GM12878 (cell line): Measurements from ENCODE around the gene KCNC2. TPM values are rescaled to one million over a fixed set of nuclear protein-coding genes. Genes with fewer than 3 reads are reported as not detected.
A peak's percentile ranks its signal among the peaks of the same experiment; 100 is the strongest.

ENCODE experiments used
- ATAC-seq: fragments of 200-7000 bp; cut with Tn5 transposase; 3 replicates; pipeline ENCODE4 v1.9.1; 2020; ENCODE audit warnings: mild to moderate bottlenecking, moderate library complexity
- BruUV-seq: library from RNA; stranded (reverse); fragments of 400-500 nt; replicated peaks from 2 replicates; lab custom pipeline; 2021; lab: Mats Ljungman, UMichigan
- CTCF ChIA-PET: fragments of 300-600 bp; sonication (Branson Sonifier 250); formaldehyde crosslinking; extraction: SDS; loops from one replicate; lab custom pipeline; 2021; ENCODE audit warnings: inconsistent platforms; lab: Yijun Ruan, JAX
- POLR2A ChIA-PET: fragments of 350-600 bp; formaldehyde crosslinking; extraction: SDS; loops from one replicate; lab custom pipeline; 2021; ENCODE audit warnings: inconsistent platforms; lab: Charles Lee
- RAD21 ChIA-PET: fragments of 300-600 bp; sonication (Branson Sonifier 250); formaldehyde crosslinking; loops from one replicate; lab custom pipeline; 2023; ENCODE audit warnings: antibody characterized with exemption; ENCODE audit not compliant: unreplicated experiment; lab: Charles Lee
- SMC1A ChIA-PET: fragments of 300-600 bp; sonication (Branson Sonifier 250); formaldehyde crosslinking; loops from one replicate; lab custom pipeline; 2023; ENCODE audit not compliant: unreplicated experiment, uncharacterized antibody; lab: Charles Lee
- DNase-seq: peaks from one replicate; pipeline ENCODE4 v3.0.0-alpha.2; 2011; ENCODE audit warnings: low read depth, low spot score
- FAIRE-seq: peaks from 3 replicates; lab custom pipeline; 2011; peaks lifted over from hg19 to GRCh38; lab: Jason Lieb, UNC
- H2AFZ ChIP-seq: 2 replicates; pipeline ENCODE4 v1.6.0; 2011; ENCODE audit warnings: low read depth, low read length, control low read depth; ENCODE audit not compliant: control insufficient read depth
- H3K27ac ChIP-seq: 2 replicates; pipeline ENCODE4 v1.5.1; 2011; ENCODE audit warnings: control low read depth; ENCODE audit not compliant: control insufficient read depth, insufficient read depth
- H3K27me3 ChIP-seq, 2 experiments: replicated peaks in 1 of 2; 2 replicates each; pipeline versions ENCODE4 v1.6.0 to v1.6.1; 2011; ENCODE audit warnings: low read length in 1 of 2; ENCODE audit not compliant: control insufficient read depth in 2 of 2, insufficient read depth in 2 of 2
- H3K36me3 ChIP-seq, 2 experiments: 2 replicates each; pipeline ENCODE4 v1.5.1; 2011; ENCODE audit warnings: low read length in 1 of 2; ENCODE audit not compliant: control insufficient read depth in 2 of 2, insufficient read depth in 2 of 2
- H3K4me1 ChIP-seq: 2 replicates; pipeline ENCODE4 v1.6.1; 2011; ENCODE audit warnings: mild to moderate bottlenecking, low read length, moderate library complexity, mixed read lengths; ENCODE audit not compliant: control insufficient read depth, insufficient read depth
- H3K4me2 ChIP-seq: 2 replicates; pipeline ENCODE4 v1.6.0; 2011; ENCODE audit warnings: control low read depth; ENCODE audit not compliant: control insufficient read depth, insufficient read depth
- H3K4me3 ChIP-seq: fragments of 200-600 bp; sonication (generic); 2 replicates; pipeline ENCODE4 v1.5.1; 2016
- H3K79me2 ChIP-seq: 2 replicates; pipeline ENCODE4 v1.6.0; 2011; ENCODE audit warnings: low read length; ENCODE audit not compliant: control insufficient read depth, insufficient read depth
- H3K9ac ChIP-seq: 2 replicates; pipeline ENCODE4 v1.8.0; 2011; ENCODE audit warnings: low read length, control low read depth, mixed read lengths; ENCODE audit not compliant: control insufficient read depth, insufficient read depth
- H3K9me3 ChIP-seq: replicated peaks from 3 replicates; pipeline ENCODE4 v1.5.1; 2011; ENCODE audit warnings: mild to moderate bottlenecking, low read length; ENCODE audit not compliant: control insufficient read depth, insufficient read depth
- H4K20me1 ChIP-seq: 2 replicates; pipeline ENCODE4 v1.6.0; 2011; ENCODE audit not compliant: control insufficient read depth, insufficient read depth
- ATF7 ChIP-seq: fragments of 450-650 bp; IDR thresholded peaks from 2 replicates; pipeline ENCODE4 v1.6.1; 2016; ENCODE audit warnings: low read depth, mild to moderate bottlenecking
- CBFB ChIP-seq: IDR thresholded peaks from 2 replicates; pipeline ENCODE4 v1.6.1; 2016; ENCODE audit warnings: antibody characterized with exemption, low read depth
- CREB1 ChIP-seq: IDR thresholded peaks from 2 replicates; pipeline ENCODE4 v1.6.1; 2012; ENCODE audit warnings: low read depth, mild to moderate bottlenecking, inconsistent platforms
- EZH2 ChIP-seq: IDR thresholded peaks from 2 replicates; pipeline ENCODE4 v1.6.1; 2012; ENCODE audit warnings: low read depth, mild to moderate bottlenecking, control low read depth, inconsistent platforms, low read length, borderline replicate concordance; ENCODE audit not compliant: control insufficient read depth
- HDAC6 ChIP-seq: fragments of 200-600 bp; sonication (generic); IDR thresholded peaks from one replicate; pipeline ENCODE4 v1.8.0; 2017; ENCODE audit warnings: antibody characterized with exemption; ENCODE audit not compliant: unreplicated experiment
- KAT2A ChIP-seq: conservative IDR thresholded peaks from 2 replicates; pipeline ENCODE4 v1.6.1; 2011; ENCODE audit warnings: low read depth, low read length; ENCODE audit not compliant: control insufficient read depth
- MEF2B ChIP-seq: fragments of 450-650 bp; IDR thresholded peaks from 2 replicates; pipeline ENCODE4 v1.6.1; 2018; ENCODE audit warnings: mild to moderate bottlenecking, moderate library complexity; ENCODE audit not compliant: partially characterized antibody, poor library complexity, severe bottlenecking
- MTA3 ChIP-seq: IDR thresholded peaks from 2 replicates; pipeline ENCODE4 v1.6.1; 2012; ENCODE audit warnings: low read length, inconsistent platforms, borderline replicate concordance
- MXI1 ChIP-seq: fragments of 150-350 bp; IDR thresholded peaks from 2 replicates; pipeline ENCODE4 v1.6.1; 2011; ENCODE audit warnings: low read depth, mild to moderate bottlenecking, inconsistent platforms, low read length, improper control_type of control experiment
- MYC ChIP-seq: IDR thresholded peaks from 2 replicates; pipeline ENCODE4 v1.6.1; 2011; ENCODE audit warnings: mild to moderate bottlenecking, low read length, moderate library complexity, inconsistent platforms; ENCODE audit not compliant: insufficient read depth, insufficient replicate concordance, insufficient read length, severe bottlenecking
- NFIC ChIP-seq: IDR thresholded peaks from 2 replicates; pipeline ENCODE4 v1.6.1; 2012; ENCODE audit warnings: low read depth, mild to moderate bottlenecking, inconsistent platforms, low read length, moderate library complexity
- RFX5 ChIP-seq: IDR thresholded peaks from 2 replicates; pipeline ENCODE4 v1.6.1; 2011; ENCODE audit warnings: low read depth, low read length, improper control_type of control experiment
- RUNX3 ChIP-seq: IDR thresholded peaks from 2 replicates; pipeline ENCODE4 v1.6.1; 2012; ENCODE audit warnings: low read length, inconsistent platforms
- SKIL ChIP-seq: fragments of 450-650 bp; IDR thresholded peaks from 2 replicates; pipeline ENCODE4 v1.6.1; 2017; ENCODE audit warnings: mild to moderate bottlenecking, low read depth, inconsistent platforms; ENCODE audit not compliant: poor library complexity, severe bottlenecking
- SP1 ChIP-seq: IDR thresholded peaks from one replicate; pipeline ENCODE4 v1.6.1; 2011; ENCODE audit warnings: low read depth, low read length
- TAF1 ChIP-seq: IDR thresholded peaks from 2 replicates; pipeline ENCODE4 v1.6.1; 2011; ENCODE audit warnings: mild to moderate bottlenecking, low read depth, low read length, borderline replicate concordance
- YY1 ChIP-seq: IDR thresholded peaks from 2 replicates; pipeline ENCODE4 v1.6.1; 2011; ENCODE audit warnings: low read depth, mild to moderate bottlenecking, low read length
- ZBTB33 ChIP-seq: fragments of 450-650 bp; IDR thresholded peaks from 2 replicates; pipeline ENCODE4 v1.6.1; 2017; ENCODE audit warnings: mild to moderate bottlenecking
- ZBTB4 ChIP-seq: fragments of 450-650 bp; formaldehyde crosslinking; IDR thresholded peaks from 2 replicates; pipeline ENCODE4 v1.4.0; 2022; ENCODE audit warnings: mild to moderate bottlenecking, moderate library complexity
- ZNF24 ChIP-seq: fragments of 450-650 bp; IDR thresholded peaks from 2 replicates; pipeline ENCODE4 v1.6.1; 2017; ENCODE audit warnings: antibody characterized with exemption, mild to moderate bottlenecking
- in situ Hi-C: fragments of 300-500 bp; cut with MboI; formaldehyde crosslinking; loops from 9 replicates; pipeline ENCODE4 v1.14.3; 2018; ENCODE audit warnings: mixed read lengths
- intact Hi-C: fragments of 100-400 bp; cut with micrococcal nuclease; formaldehyde crosslinking; loops from one replicate; pipeline ENCODE4 v1.14.2; 2022; ENCODE audit not compliant: unreplicated experiment
- polyA plus RNA-seq, 11 experiments: library from polyadenylated mRNA; depleted of rRNA in 4 of 11; unstranded in 6 of 11; stranded (reverse) in 5 of 11; fragments of >200 nt; fragmentation: Nextera tagmentation in 4 of 11; fragmentation: Illumina TruSeq in 1 of 11; extraction: Ambion mirVana in 4 of 11; extraction: Trizol in 1 of 11; gene quantifications; 1 replicate in 1 of 11; 2 replicates in 10 of 11; pipeline versions ENCODE4 v1.2.1 to v1.2.3, GENCODE V29; 2011 to 2016; ENCODE audit warnings: inconsistent platforms in 2 of 11, missing spikeins in 2 of 11, low read depth in 1 of 11
- total RNA-seq, 4 experiments: library from RNA; depleted of rRNA in 3 of 4; stranded (reverse); fragments of >200 nt in 3 of 4; fragmentation: Illumina TruSeq in 1 of 4; extraction: Trizol in 1 of 4; gene quantifications; 2 replicates each; pipeline versions ENCODE4 v1.2.1 to v1.2.3, GENCODE V29; 2013 to 2021

Gene KCNC2
- total and polyA plus RNA-seq, 10 of the 15 experiments (the other 5 are each of a cell fraction or from before 2014, with no cell fraction given) = 0.03 to 2.3 (median 0.08) TPM; not detected in 7

GRCh38 chr12:75239987-75240386 is 30.3 kb upstream of the KCNC2 start:
- no peaks in the 10 kb centered on the region for H3K79me2 ChIP-seq
- RAD21 ChIA-PET = no interaction called here
- CTCF ChIA-PET = no interaction called here
- in situ Hi-C loops (no loop called here), intact Hi-C loops (no loop called here)
- FAIRE-seq = no peak
- H3K36me3 ChIP-seq = no peaks in the 10 kb centered on the region
- no peak for DNase-seq
- ATAC-seq = peak; percentile 76
- no peak overlapping the region for H3K27ac ChIP-seq
- POLR2A ChIA-PET = no interaction called here
- no TSS peak for BruUV-seq
- H3K4me2 ChIP-seq = no peak overlapping the region
- H2AFZ ChIP-seq = no peak overlapping the region
- no peaks in the 10 kb centered on the region for H3K27me3 ChIP-seq
- H3K4me1 ChIP-seq = no peaks in the 10 kb centered on the region
- H3K4me3 ChIP-seq = no peak overlapping the region
- H3K9me3 ChIP-seq = no peaks in the 10 kb centered on the region
- H4K20me1 ChIP-seq = no peaks in the 10 kb centered on the region
- H3K9ac ChIP-seq = no peak overlapping the region
- SMC1A ChIA-PET = no interaction called here
- TF ChIP-seq MXI1 (no peak), TAF1 (no peak), MYC (no peak), SP1 (no peak), YY1 (no peak), RFX5 (no peak), EZH2 (no peak), SKIL (no peak), ZBTB33 (no peak), MEF2B (peak; percentile 57), CREB1 (no peak), CBFB (no peak), RUNX3 (peak; percentile 27; the same call in 1 of the 2 replicates), MTA3 (no peak), ZBTB4 (CRISPR knock-in tag) (no peak), ZNF24 (no peak), KAT2A (no peak), ATF7 (peak; percentile 69; the same call in 1 of the 2 replicates), NFIC (peak; percentile 70; the same call in 1 of the 2 replicates), HDAC6 (no peak)
